Activated CD4-positive, CD25-positive, alpha-beta regulatory T cell treated with anti-CD3 and anti-CD28 coated beads, Interleukin-2, amount 50 U/mL, for 16 hours (primary cell): ENCODE results near the gene HOXD3.

Experiments used
- DNase-seq: peaks from one replicate; pipeline ENCODE4 v3.0.0-alpha.2; 2020; ENCODE audit warnings: low read depth, low spot score

The HOXD3 gene

GRCh38 chr2:176212276-176212675 lies 55.2 kb downstream of the HOXD3 start:
- DNase-seq, result no peak

- DNase-seq, result no peak
Observed at GRCh38 chr2:176213406-176213805, 56.3 kb downstream of the HOXD3 start.
